ENCODE data around the gene GMDS. TPM values are rescaled to one million over a fixed set of nuclear protein-coding genes. Genes with fewer than 3 reads are reported as not detected.
A peak's percentile ranks its signal among the peaks of the same experiment; 100 is the strongest.

GMDS gene
- total RNA-seq, 1 donor from 2014 or later, result 6.2 TPM

DNA sequence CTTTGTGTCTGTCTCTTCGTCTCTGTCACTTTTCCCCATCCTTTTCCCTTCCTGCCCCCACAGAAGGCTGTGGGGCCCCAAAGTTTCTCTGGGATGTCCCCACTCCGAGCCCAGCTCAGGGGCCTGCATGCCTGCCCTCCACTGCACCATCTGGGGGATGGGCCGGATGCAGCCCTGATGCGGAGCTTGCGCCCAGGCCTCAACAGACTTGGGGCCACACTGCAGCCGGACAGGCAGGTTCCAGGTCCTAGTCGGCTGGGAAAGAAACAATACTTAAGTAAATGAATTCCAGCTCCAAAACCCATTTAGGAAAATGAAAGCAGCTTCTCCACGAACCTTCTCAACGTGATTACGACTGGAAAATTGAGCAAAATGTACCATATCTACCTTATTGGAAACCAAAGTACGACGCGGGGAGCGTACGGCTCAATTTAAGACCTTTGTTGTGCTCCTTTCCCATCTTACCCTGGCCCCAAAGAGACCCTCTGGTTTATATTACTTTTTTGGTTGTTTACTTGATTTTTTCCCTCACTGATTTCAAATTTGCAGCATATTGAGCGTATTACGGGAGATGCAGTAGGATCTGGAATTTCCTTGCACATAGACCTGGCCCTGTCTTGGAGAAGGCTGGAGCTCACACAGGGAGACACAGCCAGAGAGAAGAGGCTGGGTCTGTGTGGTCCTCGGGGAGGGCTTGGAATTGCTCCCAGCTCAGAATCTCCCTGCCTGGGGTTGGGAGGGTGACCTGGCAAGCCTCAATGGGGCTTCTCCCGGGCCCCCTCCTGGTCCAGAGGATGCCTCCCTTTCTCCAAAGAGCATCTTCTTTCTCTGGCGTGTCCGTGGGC is 627.7 kb downstream of the GMDS start:
- no peak for DNase-seq (ENCODE audit: low read depth in 2 of 2)

DNA sequence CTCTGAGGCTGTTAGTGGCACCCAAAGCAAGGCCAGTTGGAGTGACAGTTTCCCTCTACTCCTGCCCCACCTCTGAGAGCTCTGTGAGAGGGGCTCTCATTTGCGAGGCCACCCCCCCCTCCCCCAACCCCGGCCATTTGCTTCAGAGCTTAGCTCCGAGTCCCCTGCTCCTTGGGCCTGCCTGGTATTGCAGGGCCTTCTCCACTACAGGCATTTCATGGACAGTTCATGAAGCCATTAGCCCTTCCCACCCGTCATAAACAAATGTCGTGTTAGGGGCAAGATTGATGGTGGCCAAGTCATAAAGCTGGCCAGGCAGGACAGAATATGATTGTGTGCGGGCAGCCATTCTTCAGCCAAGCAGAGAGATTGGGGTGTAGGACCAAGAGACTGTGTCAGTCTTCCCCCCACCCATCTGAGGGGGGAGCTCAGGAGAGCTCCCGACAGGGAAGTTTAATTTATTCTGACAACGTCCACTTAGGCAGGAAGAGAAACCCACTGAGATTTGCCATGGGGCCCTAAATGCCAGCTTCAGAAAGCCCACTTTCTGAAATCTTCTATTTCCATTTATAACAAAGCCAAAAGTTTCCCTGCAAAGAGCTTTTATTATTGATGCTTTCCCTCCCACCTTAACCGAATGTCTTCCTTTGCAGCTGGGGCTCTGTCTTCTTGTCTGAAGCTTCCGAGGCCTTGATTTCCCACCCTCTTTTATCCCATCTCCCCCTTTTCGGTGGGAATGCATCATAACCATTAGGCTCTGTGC is 628.5 kb downstream of the GMDS start:
- DNase-seq (ENCODE audit: low read depth in 2 of 2), result no peak

DNA sequence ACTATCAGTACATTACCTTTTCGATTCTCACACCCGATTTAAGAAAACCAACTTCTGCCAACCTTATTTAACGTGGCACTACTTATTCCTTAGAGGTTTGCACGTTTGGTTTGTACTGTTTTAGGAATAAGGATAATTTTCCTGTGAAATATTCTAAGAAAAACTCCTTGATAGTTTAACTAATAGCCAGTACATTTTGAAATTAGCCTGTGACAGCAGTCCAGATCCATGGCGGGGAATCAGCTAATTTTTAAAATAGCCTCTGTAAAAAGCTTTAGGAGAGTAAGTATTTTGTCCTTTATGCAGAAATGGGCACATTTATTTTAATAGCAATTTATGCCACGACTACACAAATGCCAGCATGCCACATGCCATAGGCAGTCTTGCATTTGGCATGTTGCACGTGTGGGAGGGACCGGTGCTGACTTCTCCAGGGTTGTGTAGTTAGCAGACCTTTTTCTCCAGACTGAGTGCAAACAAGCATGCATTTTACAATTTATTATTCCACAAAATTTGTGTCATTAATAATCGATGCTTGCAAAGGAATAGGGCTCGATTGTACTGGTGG is 629.5 kb downstream of the GMDS start:
- DNase-seq (ENCODE audit: low read depth in 2 of 2), result no peak

DNA sequence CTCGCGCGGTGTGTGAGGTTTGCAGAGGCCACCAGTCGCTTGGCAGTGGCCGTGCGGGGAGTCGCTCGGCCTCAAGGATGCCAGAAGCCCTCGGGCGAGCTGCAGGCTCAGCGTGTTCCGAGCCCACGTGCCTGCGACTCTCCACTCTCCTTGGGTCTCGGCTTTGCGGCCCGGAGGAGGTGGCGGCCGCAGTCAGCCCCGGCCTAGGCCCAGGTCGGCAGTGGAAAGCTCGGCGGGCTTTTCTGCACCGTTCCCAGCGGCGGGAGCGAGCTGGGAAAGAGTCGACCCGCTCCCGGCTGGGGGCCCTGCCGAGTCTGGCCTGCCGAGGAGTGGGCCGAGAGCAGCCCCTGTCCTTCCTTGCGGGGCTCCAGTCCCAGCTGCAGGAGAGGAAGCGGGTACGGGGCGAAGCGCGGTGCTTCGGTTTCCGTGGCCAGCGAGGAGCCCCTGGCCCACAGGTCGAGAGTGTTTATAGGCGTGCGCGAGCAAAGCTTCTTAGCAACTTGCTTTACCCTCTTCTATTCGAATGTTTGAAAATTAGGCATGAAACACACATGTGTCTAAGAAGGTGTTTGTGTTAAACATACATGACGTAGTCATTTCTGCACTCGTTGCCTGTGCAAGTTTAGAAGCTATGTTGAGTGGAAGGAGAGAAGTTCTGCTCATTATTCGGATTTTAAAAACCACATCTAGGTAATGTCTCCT is 630.1 kb downstream of the GMDS start:
- peak in 1 of 2 donors; percentile 39 for DNase-seq (ENCODE audit: low read depth in 2 of 2)

DNA sequence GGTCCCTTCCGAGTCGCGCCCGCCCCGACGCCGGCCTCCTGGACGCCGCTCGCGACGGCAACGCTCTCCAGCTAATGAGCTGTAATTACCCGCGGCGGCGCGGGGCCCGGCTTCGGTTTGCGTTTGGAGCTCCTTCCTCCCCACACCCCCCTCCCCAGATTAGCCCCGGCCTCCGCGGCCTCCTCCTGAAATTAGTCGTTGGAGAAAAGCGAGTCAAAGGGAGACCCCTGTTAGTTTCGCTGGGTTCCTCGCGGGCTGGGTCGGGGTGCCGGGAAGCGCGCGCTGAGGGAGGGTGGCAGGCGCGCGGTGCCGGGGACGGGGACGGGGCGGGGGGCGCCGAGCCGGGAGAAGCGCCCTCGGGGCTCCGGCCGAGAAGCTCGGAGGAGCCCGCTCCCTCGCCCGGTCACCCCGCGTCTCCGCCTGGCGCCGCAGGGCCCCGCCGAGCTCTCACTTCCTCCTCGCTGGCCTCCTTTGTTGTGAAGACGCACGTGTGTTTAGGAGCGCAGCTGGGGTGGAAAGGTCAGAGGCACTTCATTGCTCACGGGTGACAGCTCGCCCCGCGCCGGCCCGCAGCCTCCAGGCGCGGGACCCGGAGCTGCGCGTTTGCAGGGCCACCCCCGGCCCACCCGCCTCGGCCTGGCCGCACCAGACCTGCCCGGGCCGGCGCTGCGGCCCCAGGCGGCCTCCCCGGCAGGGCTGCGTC is 630.8 kb downstream of the GMDS start:
- peak in 1 of 2 donors; percentile 66 for DNase-seq (ENCODE audit: low read depth in 2 of 2)

DNA sequence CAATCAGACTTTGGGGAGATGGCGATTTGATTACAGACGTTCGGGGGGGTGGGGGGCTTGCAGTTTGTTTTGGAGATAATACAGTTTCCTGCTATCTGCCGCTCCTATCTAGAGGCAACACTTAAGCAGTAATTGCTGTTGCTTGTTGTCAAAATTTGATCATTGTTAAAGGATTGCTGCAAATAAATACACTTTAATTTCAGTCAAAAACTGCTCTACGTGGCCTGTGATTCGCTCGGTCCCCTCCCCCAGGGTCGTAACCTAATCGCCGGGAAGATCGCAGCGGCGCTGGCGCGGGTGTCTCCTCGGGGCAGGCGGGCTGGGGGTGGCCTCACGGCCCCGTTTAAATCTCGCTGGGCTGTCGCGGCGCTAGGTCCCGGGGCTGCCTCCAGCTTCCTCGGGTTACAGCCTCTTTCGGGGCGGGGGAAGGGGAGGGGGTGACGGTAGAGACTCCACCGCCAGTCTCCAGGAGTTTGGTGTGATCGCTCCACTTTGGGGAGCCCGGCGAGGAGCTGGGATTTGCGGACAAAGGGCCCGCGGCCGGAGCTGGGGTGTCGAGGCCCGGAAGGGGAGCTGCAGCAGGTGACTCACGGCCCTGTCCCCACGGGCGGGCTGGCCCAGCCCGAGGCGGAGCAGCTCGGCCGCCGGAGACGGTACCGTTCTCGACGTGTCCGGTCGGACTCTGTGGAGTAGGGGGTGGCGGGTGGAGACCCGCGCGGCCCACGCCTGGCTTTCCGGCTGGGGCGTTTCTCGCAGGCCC is 631.5 kb downstream of the GMDS start:
- peak in 1 of 2 donors; percentile 62 for DNase-seq (ENCODE audit: low read depth in 2 of 2)

DNA sequence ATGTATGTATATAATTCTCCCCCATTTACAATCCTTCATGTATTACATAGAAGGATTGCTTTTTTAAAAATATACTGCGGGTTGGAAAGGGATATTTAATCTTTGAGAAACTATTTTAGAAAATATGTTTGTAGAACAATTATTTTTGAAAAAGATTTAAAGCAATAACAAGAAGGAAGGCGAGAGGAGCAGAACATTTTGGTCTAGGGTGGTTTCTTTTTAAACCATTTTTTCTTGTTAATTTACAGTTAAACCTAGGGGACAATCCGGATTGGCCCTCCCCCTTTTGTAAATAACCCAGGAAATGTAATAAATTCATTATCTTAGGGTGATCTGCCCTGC is 632.1 kb downstream of the GMDS start:
- no peak for DNase-seq (ENCODE audit: low read depth in 2 of 2)

DNA sequence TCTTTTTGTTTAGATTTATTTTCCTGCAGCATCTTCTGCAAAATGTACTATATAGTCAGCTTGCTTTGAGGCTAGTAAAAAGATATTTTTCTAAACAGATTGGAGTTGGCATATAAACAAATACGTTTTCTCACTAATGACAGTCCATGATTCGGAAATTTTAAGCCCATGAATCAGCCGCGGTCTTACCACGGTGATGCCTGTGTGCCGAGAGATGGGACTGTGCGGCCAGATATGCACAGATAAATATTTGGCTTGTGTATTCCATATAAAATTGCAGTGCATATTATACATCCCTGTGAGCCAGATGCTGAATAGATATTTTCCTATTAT is 632.5 kb downstream of the GMDS start:
- DNase-seq (ENCODE audit: low read depth in 2 of 2), result peak in 1 of 2 donors; percentile 64

DNA sequence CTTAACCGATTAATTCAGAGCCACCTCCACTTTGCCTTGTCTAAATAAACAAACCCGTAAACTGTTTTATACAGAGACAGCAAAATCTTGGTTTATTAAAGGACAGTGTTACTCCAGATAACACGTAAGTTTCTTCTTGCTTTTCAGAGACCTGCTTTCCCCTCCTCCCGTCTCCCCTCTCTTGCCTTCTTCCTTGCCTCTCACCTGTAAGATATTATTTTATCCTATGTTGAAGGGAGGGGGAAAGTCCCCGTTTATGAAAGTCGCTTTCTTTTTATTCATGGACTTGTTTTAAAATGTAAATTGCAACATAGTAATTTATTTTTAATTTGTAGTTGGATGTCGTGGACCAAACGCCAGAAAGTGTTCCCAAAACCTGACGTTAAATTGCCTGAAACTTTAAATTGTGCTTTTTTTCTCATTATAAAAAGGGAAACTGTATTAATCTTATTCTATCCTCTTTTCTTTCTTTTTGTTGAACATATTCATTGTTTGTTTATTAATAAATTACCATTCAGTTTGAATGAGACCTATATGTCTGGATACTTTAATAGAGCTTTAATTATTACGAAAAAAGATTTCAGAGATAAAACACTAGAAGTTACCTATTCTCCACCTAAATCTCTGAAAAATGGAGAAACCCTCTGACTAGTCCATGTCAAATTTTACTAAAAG is 633.0 kb downstream of the GMDS start:
- no peak for DNase-seq (ENCODE audit: low read depth in 2 of 2)

DNA sequence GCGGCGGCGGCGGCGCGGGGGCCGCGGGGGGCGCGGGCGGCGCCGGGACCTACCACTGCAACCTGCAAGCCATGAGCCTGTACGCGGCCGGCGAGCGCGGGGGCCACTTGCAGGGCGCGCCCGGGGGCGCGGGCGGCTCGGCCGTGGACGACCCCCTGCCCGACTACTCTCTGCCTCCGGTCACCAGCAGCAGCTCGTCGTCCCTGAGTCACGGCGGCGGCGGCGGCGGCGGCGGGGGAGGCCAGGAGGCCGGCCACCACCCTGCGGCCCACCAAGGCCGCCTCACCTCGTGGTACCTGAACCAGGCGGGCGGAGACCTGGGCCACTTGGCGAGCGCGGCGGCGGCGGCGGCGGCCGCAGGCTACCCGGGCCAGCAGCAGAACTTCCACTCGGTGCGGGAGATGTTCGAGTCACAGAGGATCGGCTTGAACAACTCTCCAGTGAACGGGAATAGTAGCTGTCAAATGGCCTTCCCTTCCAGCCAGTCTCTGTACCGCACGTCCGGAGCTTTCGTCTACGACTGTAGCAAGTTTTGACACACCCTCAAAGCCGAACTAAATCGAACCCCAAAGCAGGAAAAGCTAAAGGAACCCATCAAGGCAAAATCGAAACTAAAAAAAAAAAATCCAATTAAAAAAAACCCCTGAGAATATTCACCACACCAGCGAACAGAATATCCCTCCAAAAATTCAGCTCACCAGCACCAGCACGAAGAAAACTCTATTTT is 633.7 kb downstream of the GMDS start:
- DNase-seq (ENCODE audit: low read depth in 2 of 2), result peak in 1 of 2 donors; percentile 56

DNA sequence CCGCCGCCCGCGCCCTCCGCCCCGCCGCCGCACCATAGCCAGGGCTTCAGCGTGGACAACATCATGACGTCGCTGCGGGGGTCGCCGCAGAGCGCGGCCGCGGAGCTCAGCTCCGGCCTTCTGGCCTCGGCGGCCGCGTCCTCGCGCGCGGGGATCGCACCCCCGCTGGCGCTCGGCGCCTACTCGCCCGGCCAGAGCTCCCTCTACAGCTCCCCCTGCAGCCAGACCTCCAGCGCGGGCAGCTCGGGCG is 634.2 kb downstream of the GMDS start:
- DNase-seq (ENCODE audit: low read depth in 2 of 2), result peak in 1 of 2 donors; percentile 68

DNA sequence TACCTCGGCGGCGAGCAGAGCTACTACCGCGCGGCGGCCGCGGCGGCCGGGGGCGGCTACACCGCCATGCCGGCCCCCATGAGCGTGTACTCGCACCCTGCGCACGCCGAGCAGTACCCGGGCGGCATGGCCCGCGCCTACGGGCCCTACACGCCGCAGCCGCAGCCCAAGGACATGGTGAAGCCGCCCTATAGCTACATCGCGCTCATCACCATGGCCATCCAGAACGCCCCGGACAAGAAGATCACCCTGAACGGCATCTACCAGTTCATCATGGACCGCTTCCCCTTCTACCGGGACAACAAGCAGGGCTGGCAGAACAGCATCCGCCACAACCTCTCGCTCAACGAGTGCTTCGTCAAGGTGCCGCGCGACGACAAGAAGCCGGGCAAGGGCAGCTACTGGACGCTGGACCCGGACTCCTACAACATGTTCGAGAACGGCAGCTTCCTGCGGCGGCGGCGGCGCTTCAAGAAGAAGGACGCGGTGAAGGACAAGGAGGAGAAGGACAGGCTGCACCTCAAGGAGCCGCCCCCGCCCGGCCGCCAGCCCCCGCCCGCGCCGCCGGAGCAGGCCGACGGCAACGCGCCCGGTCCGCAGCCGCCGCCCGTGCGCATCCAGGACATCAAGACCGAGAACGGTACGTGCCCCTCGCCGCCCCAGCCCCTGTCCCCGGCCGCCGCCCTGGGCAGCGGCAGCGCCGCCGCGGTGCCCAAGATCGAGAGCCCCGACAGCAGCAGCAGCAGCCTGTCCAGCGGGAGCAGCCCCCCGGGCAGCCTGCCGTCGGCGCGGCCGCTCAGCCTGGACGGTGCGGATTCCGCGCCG is 634.7 kb downstream of the GMDS start:
- peak in 1 of 2 donors; percentile 50 for DNase-seq (ENCODE audit: low read depth in 2 of 2)

DNA sequence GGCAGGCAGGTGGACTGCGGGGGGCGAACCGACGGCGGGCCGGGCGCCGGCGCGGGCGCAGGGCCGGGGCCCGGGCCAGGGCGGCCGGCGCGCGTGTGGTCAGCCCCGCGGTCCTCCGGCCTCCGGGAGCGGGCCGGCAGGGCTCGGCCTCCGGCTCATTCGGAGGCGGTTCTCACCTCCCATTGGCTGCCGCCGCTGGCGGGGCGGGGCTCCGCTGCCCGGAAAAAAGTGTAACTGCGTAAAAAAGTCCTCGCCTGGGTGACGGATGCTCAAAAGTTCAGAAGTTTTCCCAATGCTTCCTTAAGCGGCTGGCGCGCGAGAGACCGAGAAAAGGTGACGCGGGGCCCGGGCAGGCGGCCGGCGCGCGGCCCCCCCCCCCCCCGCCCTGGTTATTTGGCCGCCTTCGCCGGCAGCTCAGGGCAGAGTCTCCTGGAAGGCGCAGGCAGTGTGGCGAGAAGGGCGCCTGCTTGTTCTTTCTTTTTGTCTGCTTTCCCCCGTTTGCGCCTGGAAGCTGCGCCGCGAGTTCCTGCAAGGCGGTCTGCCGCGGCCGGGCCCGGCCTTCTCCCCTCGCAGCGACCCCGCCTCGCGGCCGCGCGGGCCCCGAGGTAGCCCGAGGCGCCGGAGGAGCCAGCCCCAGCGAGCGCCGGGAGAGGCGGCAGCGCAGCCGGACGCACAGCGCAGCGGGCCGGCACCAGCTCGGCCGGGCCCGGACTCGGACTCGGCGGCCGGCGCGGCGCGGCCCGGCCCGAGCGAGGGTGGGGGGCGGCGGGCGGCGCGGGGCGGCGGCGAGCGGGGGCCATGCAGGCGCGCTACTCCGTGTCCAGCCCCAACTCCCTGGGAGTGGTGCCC is 635.5 kb downstream of the GMDS start, which contains the start of gene FOXC1:
TSS of gene FOXC1 (plus strand) at position 268 of the 849 bp plus-strand sequence. CDS start at position 799, 531 bp downstream.
- peak; percentile 78 to 93 for DNase-seq (ENCODE audit: low read depth in 2 of 2)

DNA sequence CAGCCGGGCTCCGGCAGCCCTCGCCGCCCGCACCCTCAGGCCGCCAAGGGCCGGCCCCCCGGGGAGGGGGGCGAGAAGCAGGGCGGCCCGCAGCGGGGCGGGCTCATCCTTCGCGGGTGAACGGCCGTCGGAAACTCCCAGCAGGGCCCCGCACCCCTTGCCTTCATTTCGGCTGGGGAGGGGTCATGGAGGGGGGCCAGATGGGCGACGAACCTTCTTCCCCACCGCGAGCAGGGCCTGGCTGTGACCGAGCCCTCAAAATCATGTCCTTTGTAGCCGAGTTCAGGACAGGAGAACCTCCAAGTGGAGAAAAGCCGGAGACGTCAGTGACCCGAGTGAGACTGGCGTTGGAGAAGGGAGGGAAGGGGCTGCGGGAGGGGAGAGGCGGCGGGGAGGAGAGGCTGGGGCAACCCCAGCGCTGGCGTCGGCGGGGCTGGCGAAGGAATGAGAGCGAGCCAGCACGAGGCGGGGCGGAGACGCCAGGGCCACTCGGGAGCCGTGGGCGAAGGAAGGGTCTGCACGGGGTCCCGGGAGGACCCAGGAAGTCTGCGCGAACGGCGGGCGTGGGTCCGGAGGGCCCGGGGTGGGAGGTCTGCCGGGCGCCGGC is 636.3 kb downstream of the GMDS start:
- DNase-seq (ENCODE audit: low read depth in 2 of 2), result peak in 1 of 2 donors; percentile 32

DNA sequence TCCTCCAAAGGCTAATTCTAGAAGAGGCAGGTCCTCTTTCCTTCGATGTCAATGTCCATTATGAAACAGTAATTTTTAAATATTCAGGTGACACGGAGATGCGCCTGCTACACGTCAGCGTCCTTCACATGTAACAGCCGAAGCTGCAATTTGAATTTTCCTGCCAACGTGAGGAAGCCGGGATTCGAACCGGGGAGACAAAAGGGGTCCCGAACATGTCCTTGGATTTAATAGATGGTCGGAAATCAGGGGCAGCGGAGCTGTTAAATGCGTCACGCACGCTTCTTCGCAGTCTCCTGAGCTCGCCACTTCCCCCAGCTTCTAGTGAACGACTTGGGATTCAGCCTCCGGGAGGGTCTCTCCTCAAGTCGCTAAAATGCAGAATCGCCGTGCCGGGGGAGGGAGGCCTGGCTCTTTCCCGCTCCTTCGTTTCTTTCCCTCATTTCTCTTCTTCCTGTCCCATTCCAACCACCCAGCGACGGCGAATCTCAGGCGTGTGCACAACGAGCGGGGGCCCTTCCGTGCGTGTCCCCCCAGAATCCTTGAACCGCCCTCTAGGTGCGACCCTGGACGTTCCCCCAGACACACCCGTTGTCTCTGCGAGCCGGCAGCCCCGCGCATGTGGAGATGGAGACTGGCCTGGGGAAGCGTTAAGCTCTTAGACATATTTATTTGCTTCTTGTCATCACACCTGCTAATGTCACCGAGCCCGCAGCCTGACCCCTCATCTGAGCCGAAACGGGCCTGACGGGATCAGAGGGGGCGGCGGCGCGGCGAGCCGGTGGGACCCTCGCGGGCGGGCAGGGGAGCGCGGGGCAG is 637.0 kb downstream of the GMDS start:
- DNase-seq (ENCODE audit: low read depth in 2 of 2), result no peak

DNA sequence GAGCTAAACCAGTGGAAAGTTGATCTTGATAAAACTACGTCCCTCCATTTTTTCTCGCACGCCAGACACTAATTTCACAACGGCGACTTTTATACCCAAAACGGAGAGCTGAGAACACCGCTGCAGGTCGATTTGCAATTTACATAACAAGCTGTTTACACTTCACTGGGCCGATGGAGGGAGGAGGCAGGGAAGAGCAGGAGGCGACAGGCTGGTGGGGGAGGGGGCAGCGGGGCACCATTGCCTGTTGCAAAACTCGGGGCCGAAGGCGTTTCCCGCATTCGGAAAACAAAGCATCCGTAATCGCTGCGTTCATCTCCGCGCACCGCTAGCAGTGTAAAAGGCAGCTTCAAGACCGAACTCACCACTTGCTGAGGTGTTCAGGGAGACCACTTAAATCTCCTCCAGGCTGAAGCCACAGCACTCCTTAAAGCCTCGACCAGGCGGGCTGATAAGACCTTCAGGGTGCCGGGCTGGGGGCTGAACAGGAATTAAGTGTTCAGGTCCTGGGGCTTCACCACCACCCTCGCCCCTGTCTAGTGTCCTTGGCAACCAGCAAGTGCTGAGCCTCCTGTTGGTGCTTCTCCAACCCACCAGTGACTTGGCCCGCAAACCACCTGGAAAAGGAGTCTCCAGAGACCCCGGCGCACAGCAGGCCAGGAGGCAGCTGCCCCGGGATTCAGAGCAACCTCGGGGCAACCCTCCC is 637.7 kb downstream of the GMDS start:
- no peak for DNase-seq (ENCODE audit: low read depth in 2 of 2)

Data from dermis microvascular lymphatic vessel endothelial cell (primary cell).